HCT116 (cell line): Measurements from ENCODE around the gene UCN2. TPM values are rescaled to one million over a fixed set of nuclear protein-coding genes. Genes with fewer than 3 reads are reported as not detected.

Source experiments
- ATAC-seq: fragments of 200-7000 bp; cut with Tn5 transposase; 2 replicates; pipeline ENCODE4 v1.9.1; 2020; ENCODE audit warnings: mild to moderate bottlenecking, moderate library complexity
- BruUV-seq: library from RNA; stranded (reverse); fragments of 400-500 nt; replicated peaks from 2 replicates; lab custom pipeline; 2021; lab: Mats Ljungman, UMichigan
- CTCF ChIA-PET: fragments of 300-600 bp; sonication (Branson Sonifier 250); formaldehyde crosslinking; loops from one replicate; lab custom pipeline; 2021; ENCODE audit warnings: antibody characterized with exemption; lab: Charles Lee
- POLR2A ChIA-PET: fragments of 300-600, 350-600 bp; sonication (Branson Sonifier 250); formaldehyde crosslinking; loops from one replicate; lab custom pipeline; 2021; ENCODE audit warnings: antibody characterized with exemption; lab: Charles Lee
- RAD21 ChIA-PET, 2 experiments: fragments of 300-600 bp; sonication (Branson Sonifier 250); formaldehyde crosslinking; loops; one replicate each; lab custom pipeline; 2023; ENCODE audit warnings: low total read pairs in 2 of 2; ENCODE audit not compliant: uncharacterized antibody in 2 of 2, unreplicated experiment in 2 of 2, low non-redundant PET in 1 of 2; lab: Charles Lee
- DNase-seq: peaks from one replicate; pipeline ENCODE4 v3.0.0-alpha.2; 2010; ENCODE audit warnings: low read depth, low spot score
- H2AFZ ChIP-seq: fragments of 200-600 bp; shearing (Covaris generic), sonication (generic); 2 replicates; pipeline ENCODE4 v1.6.1; 2017; ENCODE audit warnings: low read depth, mixed run types, mixed read lengths, antibody characterized with exemption, low read length; ENCODE audit not compliant: poor library complexity, severe bottlenecking
- H3K27ac ChIP-seq: 2 replicates; pipeline ENCODE4 v1.5.1; 2012; ENCODE audit warnings: low read depth, low read length
- H3K27me3 ChIP-seq: fragments of 200-600 bp; sonication (generic); 2 replicates; pipeline ENCODE4 v1.6.1; 2016; ENCODE audit warnings: mixed run types, low read length, mixed read lengths; ENCODE audit not compliant: insufficient read depth
- H3K36me3 ChIP-seq, 2 experiments: fragments of 200-500 bp in 1 of 2; fragments of 200-600 bp in 1 of 2; sonication (Bioruptor generic) in 1 of 2; sonication (generic) in 1 of 2; 2 replicates each; pipeline versions ENCODE4 v1.5.1 to v1.6.1; 2014 to 2016; ENCODE audit warnings: low read length in 2 of 2, inconsistent platforms in 1 of 2, mixed read lengths in 1 of 2, mixed run types in 1 of 2; ENCODE audit not compliant: insufficient read depth in 2 of 2, control insufficient read depth in 1 of 2
- H3K4me1 ChIP-seq, 2 experiments: fragments of 200-600 bp in 1 of 2; sonication (generic) in 1 of 2; 2 replicates each; pipeline versions ENCODE4 v1.5.1 to v1.6.1; 2012 to 2017; ENCODE audit warnings: low read length in 2 of 2, inconsistent platforms in 1 of 2, mild to moderate bottlenecking in 1 of 2, mixed read lengths in 1 of 2, mixed run types in 1 of 2, moderate library complexity in 1 of 2; ENCODE audit not compliant: insufficient read depth in 2 of 2, control insufficient read depth in 1 of 2
- H3K4me2 ChIP-seq: fragments of 200-600 bp; sonication (generic); 2 replicates; pipeline ENCODE4 v1.6.1; 2017; ENCODE audit warnings: mixed run types, low read length, mixed read lengths
- H3K4me3 ChIP-seq, 2 experiments: fragments of 200-600 bp in 1 of 2; sonication (generic) in 1 of 2; replicated peaks in 1 of 2; 2 replicates each; pipeline ENCODE4 v1.5.1; 2011 to 2016; ENCODE audit warnings: low read length in 2 of 2, control low read depth in 1 of 2, low read depth in 1 of 2, mild to moderate bottlenecking in 1 of 2, mixed read lengths in 1 of 2, mixed run types in 1 of 2
- H3K79me2 ChIP-seq: fragments of 200-600 bp; sonication (generic); 2 replicates; pipeline ENCODE4 v1.6.1; 2017; ENCODE audit warnings: mild to moderate bottlenecking, mixed run types, low read length, moderate library complexity, mixed read lengths; ENCODE audit not compliant: insufficient read depth
- H3K9ac ChIP-seq: fragments of 200-600 bp; sonication (generic); 2 replicates; pipeline ENCODE4 v1.6.1; 2016; ENCODE audit warnings: low read length, mixed read lengths
- H3K9me2 ChIP-seq: fragments of 200-600 bp; sonication (generic), shearing (Covaris generic); 2 replicates; pipeline ENCODE4 v1.6.1; 2017; ENCODE audit warnings: mixed run types, mild to moderate bottlenecking, moderate library complexity; ENCODE audit not compliant: insufficient read depth
- H3K9me3 ChIP-seq, 2 experiments: fragments of 200-500 bp in 1 of 2; fragments of 200-600 bp in 1 of 2; sonication (Bioruptor generic) in 1 of 2; sonication (generic) in 1 of 2; 2 replicates each; pipeline ENCODE4 v1.6.1; 2014 to 2017; ENCODE audit warnings: low read length in 2 of 2, mixed read lengths in 2 of 2, inconsistent platforms in 1 of 2, low read depth in 1 of 2, mild to moderate bottlenecking in 1 of 2, mixed run types in 1 of 2, moderate library complexity in 1 of 2; ENCODE audit not compliant: control insufficient read depth in 1 of 2, insufficient read depth in 1 of 2
- H4K20me1 ChIP-seq: fragments of 200-600 bp; sonication (generic), shearing (Covaris generic); 2 replicates; pipeline ENCODE4 v1.6.1; 2017; ENCODE audit warnings: mixed run types, mild to moderate bottlenecking, moderate library complexity; ENCODE audit not compliant: insufficient read depth
- CBX3 ChIP-seq: IDR thresholded peaks from 2 replicates; pipeline ENCODE4 v1.6.1; 2012; ENCODE audit warnings: low read depth
- CEBPB ChIP-seq: IDR thresholded peaks from 2 replicates; pipeline ENCODE4 v1.6.1; 2012; ENCODE audit warnings: low read depth
- EGR1 ChIP-seq: IDR thresholded peaks from 2 replicates; pipeline ENCODE4 v1.6.1; 2012; ENCODE audit warnings: low read depth
- EZH2 ChIP-seq: fragments of 200-600 bp; sonication (generic); IDR thresholded peaks from 2 replicates; pipeline ENCODE4 v1.6.1; 2017; ENCODE audit warnings: antibody characterized with exemption, mixed run types
- FOSL1 ChIP-seq: IDR thresholded peaks from 2 replicates; pipeline ENCODE4 v1.6.1; 2012; ENCODE audit warnings: low read depth
- JUND ChIP-seq: IDR thresholded peaks from 2 replicates; pipeline ENCODE4 v1.6.1; 2012
- POLR2A ChIP-seq: IDR thresholded peaks from 2 replicates; pipeline ENCODE4 v1.7.0; 2011; ENCODE audit warnings: borderline replicate concordance; ENCODE audit not compliant: insufficient read depth, insufficient read length; ENCODE audit errors: extremely low read depth
- SP1 ChIP-seq: IDR thresholded peaks from 2 replicates; pipeline ENCODE4 v1.6.1; 2012; ENCODE audit warnings: low read depth
- SRF ChIP-seq: IDR thresholded peaks from 2 replicates; pipeline ENCODE4 v1.6.1; 2012; ENCODE audit warnings: low read depth
- TCF7L2 ChIP-seq: IDR thresholded peaks from 2 replicates; pipeline ENCODE4 v1.7.0; 2011; ENCODE audit warnings: borderline replicate concordance, inconsistent platforms; ENCODE audit not compliant: insufficient read depth, insufficient read length; ENCODE audit errors: extremely low read depth
- YY1 ChIP-seq: IDR thresholded peaks from 2 replicates; pipeline ENCODE4 v1.6.1; 2011; ENCODE audit warnings: low read length, low read depth, moderate library complexity, mild to moderate bottlenecking; ENCODE audit not compliant: insufficient replicate concordance; ENCODE audit errors: extremely low read depth
- ZFX ChIP-seq: fragments of 450-650 bp; IDR thresholded peaks from 2 replicates; pipeline ENCODE4 v1.6.1; 2017
- intact Hi-C: fragments of 100-400 bp; cut with micrococcal nuclease; formaldehyde crosslinking; loops from 2 replicates; pipeline ENCODE4 v1.10.0; 2022
- total RNA-seq: library from RNA; stranded (reverse); gene quantifications from one replicate; pipeline ENCODE4 v1.2.1, GENCODE V29; 2021; ENCODE audit not compliant: unreplicated experiment
- TF ChIP-seq, protein P1 (sequence below): IDR thresholded peaks from 2 replicates; pipeline ENCODE4 v1.6.1; 2012

UCN2 gene
- total RNA-seq, 1 experiment from 2014 or later: 1.5 TPM

DNA sequence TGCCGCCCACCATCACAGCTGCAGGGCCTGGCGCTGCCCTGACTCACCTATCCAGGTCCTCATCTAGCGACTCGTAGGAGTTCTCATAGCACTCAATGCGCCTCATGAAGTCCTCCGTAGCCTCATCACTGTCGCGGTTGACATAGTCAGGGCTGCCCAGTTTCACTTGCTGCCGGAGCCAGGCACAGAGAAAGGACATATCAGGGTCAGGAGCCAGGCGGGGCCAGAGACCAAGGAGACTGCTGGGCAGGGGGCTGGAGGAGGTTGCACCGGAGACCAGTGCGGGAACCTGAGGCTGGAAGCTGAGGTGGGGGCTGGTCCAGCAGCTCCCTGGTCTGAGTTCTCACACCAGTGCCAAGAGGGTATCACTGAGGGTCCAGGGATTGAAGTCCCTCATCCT is 25.1 kb downstream of the UCN2 start:
- Histone ChIP-seq H3K4me2 (no peak overlapping the region), H3K36me3 (peaks cover 4 to 27% of the 10 kb centered on the region in 2 experiments; a peak in 3 of 4 replicates), H3K79me2 (no peaks in the 10 kb centered on the region), H3K27ac (no peak overlapping the region), H3K9me2 (no peaks in the 10 kb centered on the region), H3K27me3 (no peaks in the 10 kb centered on the region), H3K9ac (no peak overlapping the region), H3K9me3 (no peaks in the 10 kb centered on the region), H3K4me1 (no peaks in the 10 kb centered on the region), H4K20me1 (no peaks in the 10 kb centered on the region), H2AFZ (no peak overlapping the region), H3K4me3 (no peak overlapping the region)
- ChIA-PET CTCF (no interaction called here), RAD21 (no interaction called here), POLR2A (no interaction called here)
- ATAC-seq: no peak
- no peak for DNase-seq
- TF ChIP-seq FOSL1 (no peak), SP1 (no peak), POLR2A (no peak), EGR1 (no peak), ZFX (no peak), CEBPB (no peak), TCF7L2 (no peak), SRF (no peak), EZH2 (no peak)
- TF ChIP-seq, protein P1, sequence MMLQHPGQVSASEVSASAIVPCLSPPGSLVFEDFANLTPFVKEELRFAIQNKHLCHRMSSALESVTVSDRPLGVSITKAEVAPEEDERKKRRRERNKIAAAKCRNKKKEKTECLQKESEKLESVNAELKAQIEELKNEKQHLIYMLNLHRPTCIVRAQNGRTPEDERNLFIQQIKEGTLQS: no peak
- no TSS peak for BruUV-seq
- intact Hi-C loops: no loop called here

DNA sequence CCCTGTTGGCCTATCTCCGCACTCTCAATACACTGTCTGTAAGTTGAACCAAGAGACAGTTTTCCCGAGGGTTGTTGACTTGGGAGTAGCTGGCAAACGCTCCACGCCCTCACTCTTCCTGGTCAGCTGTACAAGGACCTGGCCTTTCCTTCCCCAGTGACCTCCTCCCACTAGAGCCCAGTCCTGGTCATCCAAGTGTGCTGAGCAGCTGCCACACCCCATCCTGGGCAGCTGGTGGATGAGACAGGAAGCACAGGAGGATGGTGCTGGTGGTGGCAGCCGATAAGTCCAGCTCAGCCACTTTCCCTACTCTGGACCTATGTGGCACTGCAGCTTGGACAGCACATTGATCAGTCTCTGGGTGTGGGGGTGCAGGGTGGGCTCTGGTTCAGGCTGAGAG is 26.8 kb downstream of the UCN2 start:
- intact Hi-C loops: no loop called here
- Histone ChIP-seq H3K4me3 (no peak overlapping the region), H3K9me2 (no peaks in the 10 kb centered on the region), H3K27ac (no peak overlapping the region), H3K36me3 (peaks cover 4 to 30% of the 10 kb centered on the region in 2 experiments; a peak in 3 of 4 replicates), H2AFZ (no peak overlapping the region), H3K27me3 (no peaks in the 10 kb centered on the region), H3K9me3 (no peaks in the 10 kb centered on the region), H3K4me1 (no peaks in the 10 kb centered on the region), H3K4me2 (no peak overlapping the region), H3K9ac (no peak overlapping the region), H4K20me1 (no peaks in the 10 kb centered on the region), H3K79me2 (no peaks in the 10 kb centered on the region)
- TF ChIP-seq CBX3: no peak
- no peak for TF ChIP-seq JUND
- TF ChIP-seq, protein P1: no peak
- TF ChIP-seq YY1: no peak
- DNase-seq (no peak), ATAC-seq (no peak)
- ChIA-PET CTCF (no interaction called here), POLR2A (no interaction called here), RAD21 (no interaction called here)
- no TSS peak for BruUV-seq
